GM03348 (cell line): ENCODE results near the gene MTPN.
A peak's percentile ranks its signal among the peaks of the same experiment; 100 is the strongest.

Source experiments
- DNase-seq: peaks from one replicate; pipeline ENCODE4 v3.0.0; 2012; ENCODE audit warnings: low spot score

The MTPN gene

DNA sequence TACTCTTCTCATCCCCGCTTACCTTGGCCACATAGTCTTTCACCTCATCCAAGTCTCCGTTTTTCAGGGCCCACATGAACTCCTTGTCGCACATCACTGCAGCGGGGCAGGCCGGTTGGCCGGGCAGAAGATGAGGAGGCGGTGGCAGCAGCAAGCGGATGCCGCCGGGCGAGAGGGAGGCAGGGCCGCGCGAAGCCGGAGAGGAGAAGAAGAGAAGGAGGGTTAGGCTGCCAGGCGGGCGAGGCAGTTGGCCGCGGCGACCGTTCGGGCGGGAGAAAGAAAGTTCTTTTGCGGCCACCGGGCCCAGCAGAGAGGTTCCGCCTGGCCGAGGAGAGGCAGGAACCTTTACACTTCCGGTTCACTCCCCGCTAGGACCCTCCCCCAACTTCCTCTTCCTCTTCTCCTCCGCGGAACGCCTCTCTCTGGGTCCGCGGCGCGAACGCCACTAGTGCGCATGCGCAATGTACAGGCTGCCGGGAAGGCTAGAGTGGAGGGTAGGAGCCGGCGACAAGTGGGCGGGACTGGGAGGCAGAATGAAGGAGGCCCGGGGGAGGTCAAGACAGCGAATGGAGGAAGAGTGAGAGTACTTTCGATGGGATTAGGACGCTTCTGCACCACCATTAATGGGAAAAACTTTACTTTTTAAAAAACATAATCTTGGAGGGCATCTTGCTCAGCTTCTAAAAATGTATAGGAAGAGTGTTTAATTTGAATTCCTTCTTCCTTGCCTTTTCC, at the start of gene MTPN:
Gene MTPN, minus strand, starts transcription at position 353 of the 735 bp plus-strand sequence. Its CDS starts 259 bp downstream, at position 94.
- DNase-seq = peak; percentile 97

DNA sequence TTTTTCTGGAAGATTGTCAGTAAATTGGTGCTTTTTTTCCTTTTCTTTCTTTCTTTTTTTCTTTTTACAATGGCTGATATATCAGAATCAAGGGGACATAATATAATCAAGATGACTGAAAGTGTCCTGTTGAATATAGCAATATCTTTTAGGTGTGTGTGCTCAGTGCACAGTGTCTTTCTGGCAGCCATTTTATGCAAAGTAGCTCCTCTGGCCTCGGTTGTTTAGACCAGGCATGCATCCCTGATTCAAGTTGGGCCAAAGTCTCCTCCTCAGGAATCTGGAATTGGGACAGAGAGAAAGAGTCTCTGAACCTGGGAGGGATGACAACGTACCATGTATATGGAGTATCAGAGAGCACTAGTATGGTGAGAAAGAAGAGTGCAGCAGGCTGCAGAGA, 49.0 kb upstream of the MTPN start:
- no peak for DNase-seq

- no peak for DNase-seq
Measured at GRCh38 chr7:136023134-136023869, 46.1 kb upstream of the MTPN start.

- no peak for DNase-seq
Measured at GRCh38 chr7:136020556-136020955, 43.4 kb upstream of the MTPN start.

GRCh38 chr7:136018104-136018503, 40.9 kb upstream of the MTPN start:
- peak; percentile 15 for DNase-seq

GRCh38 chr7:136016649-136017395, 39.7 kb upstream of the MTPN start:
- no peak for DNase-seq

GRCh38 chr7:136015638-136016037, 38.5 kb upstream of the MTPN start:
- no peak for DNase-seq

DNA sequence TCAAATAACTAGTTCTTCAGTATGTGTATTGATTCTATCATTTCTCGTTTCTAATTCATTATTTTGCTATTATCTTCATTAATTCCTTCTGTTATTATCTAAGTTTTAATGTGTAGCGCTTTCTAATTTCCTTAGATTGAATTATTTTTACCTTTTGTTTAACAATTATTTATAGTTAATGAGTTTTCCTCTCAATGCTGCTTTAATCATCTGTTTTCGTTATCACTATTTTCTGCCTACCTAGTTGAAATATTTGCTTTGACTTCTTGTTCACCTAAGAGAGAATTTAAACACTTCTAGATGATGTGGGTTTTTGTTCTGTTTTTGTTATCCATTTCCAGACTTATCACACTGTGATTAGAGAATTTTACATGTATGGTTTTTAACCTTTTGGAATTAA, 37.5 kb upstream of the MTPN start:
- DNase-seq = no peak

DNA sequence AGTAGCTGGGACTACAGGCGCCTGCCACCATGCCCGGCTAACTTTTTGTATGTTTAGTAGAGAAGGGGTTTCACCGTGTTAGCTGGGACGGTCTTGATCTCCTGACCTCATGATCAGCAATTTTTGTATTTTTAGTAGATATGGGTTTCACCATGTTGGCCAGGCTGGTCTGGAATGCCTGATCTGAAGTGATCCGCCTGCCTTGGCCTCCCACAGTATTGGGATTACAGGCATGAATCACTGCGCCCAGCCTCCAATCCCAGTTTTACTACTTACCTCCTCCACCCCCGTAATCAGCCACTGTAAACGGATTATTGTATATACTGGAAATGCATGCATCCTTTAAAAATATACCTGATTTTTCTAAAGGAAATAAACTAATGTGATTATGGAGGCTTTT, 35.1 kb upstream of the MTPN start:
- DNase-seq = no peak

DNA sequence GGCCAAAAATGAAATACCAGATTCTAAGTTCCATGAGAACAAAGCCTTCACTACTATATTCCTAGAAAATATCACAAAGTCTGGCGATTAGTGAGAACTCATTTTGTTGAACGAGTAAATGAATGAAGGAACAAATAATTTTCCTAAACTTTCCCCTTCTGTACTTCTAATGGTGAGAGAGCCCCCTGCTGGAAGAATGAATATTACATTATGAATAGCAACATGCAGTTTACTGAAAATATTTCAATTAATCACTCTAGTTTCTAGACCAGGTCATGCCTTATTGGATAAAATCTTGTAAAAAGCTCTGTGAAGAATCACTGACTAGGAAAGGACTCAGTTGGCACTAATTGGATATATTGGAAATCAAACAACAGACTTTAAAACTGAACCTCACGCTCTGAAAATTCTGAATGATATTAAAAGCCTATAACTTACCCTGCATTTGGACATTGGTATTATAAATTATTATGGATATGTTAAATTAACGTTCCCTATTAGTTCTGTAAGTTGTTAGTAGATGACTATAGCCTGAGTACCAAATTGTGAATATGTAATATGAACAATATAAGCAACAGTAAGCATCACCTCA, 32.4 kb upstream of the MTPN start:
- DNase-seq = peak; percentile 56

DNA sequence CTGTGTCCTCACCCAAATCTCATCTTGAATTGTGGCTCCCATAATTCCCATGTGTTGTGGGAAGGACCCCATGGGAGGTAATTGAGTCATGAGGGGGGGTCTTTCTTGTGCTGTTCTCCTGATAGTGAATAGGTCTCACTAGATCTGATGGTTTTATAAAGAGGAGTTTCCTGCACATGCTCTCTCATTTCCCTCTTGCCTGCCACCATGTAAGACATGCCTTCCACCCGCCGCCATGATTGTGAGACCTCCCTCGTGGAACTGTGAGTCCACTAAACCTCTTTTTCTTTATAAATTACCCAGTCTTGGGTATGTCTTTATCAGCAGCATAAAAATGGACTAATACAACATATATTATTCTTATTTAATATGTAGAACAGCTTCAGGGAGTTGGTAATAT, 29.0 kb upstream of the MTPN start:
- DNase-seq = no peak

GRCh38 chr7:136004083-136004482, 26.9 kb upstream of the MTPN start:
- no peak for DNase-seq

DNA sequence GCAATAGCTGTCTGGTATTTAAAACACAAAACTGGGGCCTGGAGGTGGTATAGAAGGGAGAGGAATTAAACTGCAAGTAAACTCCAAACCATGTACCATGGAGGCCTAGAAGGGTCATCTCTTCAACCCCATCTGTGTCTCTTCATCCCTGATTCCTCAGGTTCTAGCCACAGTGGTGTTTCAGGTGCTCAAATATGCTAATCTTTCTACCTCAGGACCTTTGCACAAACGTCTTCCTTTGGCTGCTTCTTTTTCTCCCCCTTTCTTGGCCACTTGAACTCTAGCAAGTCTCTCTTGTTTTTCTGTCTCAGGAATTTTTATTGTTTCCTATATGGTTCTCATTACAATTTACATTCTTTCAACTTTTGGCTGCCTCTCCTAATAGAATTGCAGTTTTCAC, 25.6 kb upstream of the MTPN start:
- no peak for DNase-seq

- DNase-seq = no peak
Measured at GRCh38 chr7:136000288-136000913, 23.2 kb upstream of the MTPN start.

DNA sequence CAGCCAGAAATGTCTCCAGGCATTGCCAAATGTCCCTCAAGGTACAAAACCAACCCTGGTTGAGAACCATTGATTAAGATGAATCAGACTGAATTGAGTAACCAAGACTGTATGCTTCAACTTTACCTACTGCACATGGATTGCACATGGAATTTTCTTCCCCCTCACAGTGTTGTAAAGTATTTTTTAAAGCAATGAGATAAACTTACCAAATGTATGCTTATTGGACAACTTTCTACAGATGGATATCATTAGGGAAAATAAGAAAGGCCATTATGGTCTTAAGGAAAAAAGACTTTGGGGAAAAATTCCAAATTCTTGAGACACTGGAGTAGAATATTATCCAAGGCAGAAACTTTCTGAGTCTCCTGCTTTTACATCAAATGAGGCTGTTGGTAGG, 20.9 kb upstream of the MTPN start:
- DNase-seq = no peak

DNA sequence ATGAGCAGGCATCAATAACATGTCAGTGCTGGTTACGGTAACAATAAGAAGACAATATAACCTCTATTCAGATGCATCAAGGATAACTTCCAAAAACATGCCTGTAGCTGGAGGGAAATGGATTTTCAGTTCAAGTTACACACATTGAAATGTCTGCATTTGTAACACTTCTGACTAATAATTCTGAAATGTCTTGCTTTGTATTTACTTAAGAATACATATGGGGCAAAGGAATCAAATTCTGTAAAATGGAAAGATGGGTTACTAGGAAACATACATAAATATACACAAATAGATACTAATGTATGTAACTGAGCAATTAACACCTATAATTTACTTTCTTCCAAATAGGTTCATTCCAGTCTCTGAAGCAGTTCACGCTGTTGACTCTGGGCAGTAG, 18.6 kb upstream of the MTPN start:
- DNase-seq = no peak

GRCh38 chr7:135994466-135995205, 17.5 kb upstream of the MTPN start:
- DNase-seq = no peak

GRCh38 chr7:135993950-135994349, 16.8 kb upstream of the MTPN start:
- no peak for DNase-seq

- no peak for DNase-seq
Measured at GRCh38 chr7:135991906-135992305, 14.7 kb upstream of the MTPN start.

- no peak for DNase-seq
Measured at GRCh38 chr7:135991322-135991721, 14.2 kb upstream of the MTPN start.

DNA sequence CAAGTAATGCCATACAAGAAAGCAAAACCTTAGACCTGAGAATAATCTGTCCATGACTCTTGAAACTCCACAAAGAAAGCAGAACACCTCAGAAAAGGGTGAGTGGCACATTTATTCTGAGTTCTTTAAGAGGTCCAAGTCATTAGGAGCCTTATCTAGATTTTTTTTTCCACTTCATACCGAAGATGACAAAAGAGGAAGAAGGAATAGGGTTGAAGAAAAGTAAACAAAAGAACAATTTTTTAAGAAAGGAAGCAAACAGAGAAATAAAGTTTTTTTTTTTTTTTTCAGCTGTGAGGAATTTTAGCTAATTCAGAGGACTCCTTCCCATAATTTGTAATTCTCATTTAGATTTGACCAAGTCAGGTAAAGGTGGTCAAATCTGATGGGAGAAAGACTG, 13.1 kb upstream of the MTPN start:
- no peak for DNase-seq
